ENCODE measurements around the gene ABHD12. TPM values are rescaled to one million over a fixed set of nuclear protein-coding genes. Genes with fewer than 3 reads are reported as not detected.
"Not testable (repeated sequence)": the region's sequence is repeated elsewhere in the genome, so short reads cannot be mapped to it uniquely, and the experiment has no call there.

The ABHD12 gene
- polyA plus RNA-seq, 6 donors from 2014 or later: 15.7 to 23.1 (median 20.3) TPM

- Mint-ChIP-seq H3K36me3 (peaks cover 6 to 8% of the 10 kb centered on the region in 2 donors), H3K9me3 (peaks cover 0 to 2% (median 0%) of the 10 kb centered on the region in 7 donors), H3K27me3 (no peaks in the 10 kb centered on the region), H3K27ac (peak overlapping the region in 3 of 6 donors; percentile 17 to 43 (median 21)), H3K4me1 (peaks cover 0 to 1% (median 0%) of the 10 kb centered on the region in 3 donors), H3K4me3 (no peak overlapping the region)
- no peak for ATAC-seq (ENCODE audit: low read depth in 2 of 2)
- DNase-seq: no peak
Observed at GRCh38 chr20:25338112-25339023, 52.3 kb downstream of the ABHD12 start.

DNA sequence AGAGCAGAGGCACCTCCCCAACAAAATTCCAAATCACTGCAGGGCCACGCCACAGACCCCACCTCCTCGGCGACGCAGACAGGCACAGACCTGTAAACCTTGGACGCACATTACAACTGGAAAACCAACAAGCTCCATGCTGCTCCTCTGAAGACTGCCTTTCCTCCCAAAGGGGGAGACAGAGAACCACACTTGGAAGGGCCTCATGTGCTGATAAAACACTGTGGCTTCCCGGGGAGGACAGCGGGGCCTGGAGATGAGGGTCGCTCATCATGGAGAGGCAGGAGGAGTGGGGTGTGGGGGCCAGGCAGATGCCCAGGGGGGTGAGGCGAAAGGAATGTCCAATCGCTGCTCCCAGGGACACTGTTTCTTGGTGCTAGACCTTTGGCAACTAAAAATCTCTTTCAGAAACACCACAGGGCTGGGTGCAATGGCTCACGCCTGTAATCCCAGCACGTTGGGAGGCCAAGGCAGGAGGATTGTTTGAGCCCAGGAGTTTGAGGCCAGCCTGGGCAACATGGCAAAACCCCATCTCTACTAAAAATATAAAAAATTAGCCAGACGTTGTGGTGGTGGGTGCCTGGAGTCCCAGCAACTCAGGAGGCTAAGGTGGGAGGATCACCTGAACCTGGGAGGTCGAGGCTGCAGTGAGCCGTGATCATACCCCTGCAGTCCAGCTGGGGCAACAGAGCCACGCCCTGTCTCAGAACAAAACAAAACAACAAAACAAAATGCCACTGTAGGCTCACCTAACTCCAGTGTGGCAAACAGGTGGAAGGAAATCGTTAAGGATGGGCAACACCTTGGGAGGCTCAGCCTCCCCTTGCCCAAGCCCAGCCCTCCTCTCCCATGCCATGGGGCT, 53.8 kb downstream of the ABHD12 start:
- H3K27ac Mint-ChIP-seq: peak overlapping the region in 1 of 6 donors; percentile 85
- peaks cover 6 to 8% of the 10 kb centered on the region in 2 donors for H3K36me3 Mint-ChIP-seq
- H3K9me3 Mint-ChIP-seq: peaks cover 0 to 3% (median 0%) of the 10 kb centered on the region in 7 donors
- H3K4me1 Mint-ChIP-seq: peaks cover 0 to 1% (median 0%) of the 10 kb centered on the region in 3 donors
- ATAC-seq (ENCODE audit: low read depth in 2 of 2) (no peak), DNase-seq (no peak)
- no peaks in the 10 kb centered on the region for H3K27me3 Mint-ChIP-seq
- peak overlapping the region in 1 of 8 donors; percentile 78 for H3K4me3 Mint-ChIP-seq

GRCh38 chr20:25334972-25335371, 55.7 kb downstream of the ABHD12 start:
- not testable (repeated sequence) for H3K27ac Mint-ChIP-seq; H3K4me3 Mint-ChIP-seq; H3K9me3 Mint-ChIP-seq; H3K27me3 Mint-ChIP-seq; H3K4me1 Mint-ChIP-seq; H3K36me3 Mint-ChIP-seq; ATAC-seq (ENCODE audit: low read depth in 2 of 2); DNase-seq

- Mint-ChIP-seq H3K36me3 (peaks cover 5 to 7% of the 10 kb centered on the region in 2 donors), H3K27me3 (no peaks in the 10 kb centered on the region), H3K27ac (peak overlapping the region in 1 of 6 donors; percentile 84), H3K4me1 (peaks cover 7 to 16% (median 9%) of the 10 kb centered on the region in 3 donors), H3K4me3 (no peak overlapping the region), H3K9me3 (peaks cover 0 to 9% (median 2%) of the 10 kb centered on the region in 7 donors)
- ATAC-seq (ENCODE audit: low read depth in 2 of 2) (no peak), DNase-seq (no peak)
Observed at GRCh38 chr20:25328954-25329498, 61.6 kb downstream of the ABHD12 start.

GRCh38 chr20:25327521-25328235, 63.0 kb downstream of the ABHD12 start:
- peaks cover 11 to 21% (median 14%) of the 10 kb centered on the region in 3 donors for H3K4me1 Mint-ChIP-seq
- no peaks in the 10 kb centered on the region for H3K27me3 Mint-ChIP-seq
- peaks cover 0 to 7% (median 2%) of the 10 kb centered on the region in 7 donors for H3K9me3 Mint-ChIP-seq
- H3K36me3 Mint-ChIP-seq: peaks cover 5 to 19% of the 10 kb centered on the region in 2 donors
- peak overlapping the region in 2 of 6 donors; percentile 5 to 81 for H3K27ac Mint-ChIP-seq
- DNase-seq: no peak
- ATAC-seq (ENCODE audit: low read depth in 2 of 2): no peak
- H3K4me3 Mint-ChIP-seq: no peak overlapping the region

GRCh38 chr20:25325997-25326396, 64.6 kb downstream of the ABHD12 start:
- no peak for ATAC-seq (ENCODE audit: low read depth in 2 of 2)
- peaks cover 11 to 24% (median 14%) of the 10 kb centered on the region in 3 donors for H3K4me1 Mint-ChIP-seq

GRCh38 chr20:25325073-25325472, 65.6 kb downstream of the ABHD12 start:
- ATAC-seq (ENCODE audit: low read depth in 2 of 2) (no peak), DNase-seq (no peak)
- Mint-ChIP-seq H3K4me1 (peaks cover 13 to 24% (median 15%) of the 10 kb centered on the region in 3 donors), H3K9me3 (peaks cover 0 to 6% (median 0%) of the 10 kb centered on the region in 7 donors), H3K27me3 (no peaks in the 10 kb centered on the region), H3K4me3 (no peak overlapping the region), H3K36me3 (peaks cover 5 to 26% of the 10 kb centered on the region in 2 donors), H3K27ac (peak overlapping the region in 1 of 6 donors; percentile 74)

More at GRCh38 chr20:25325997-25326396, 64.6 kb downstream of the ABHD12 start:
- Mint-ChIP-seq H3K27me3 (no peaks in the 10 kb centered on the region), H3K9me3 (peaks cover 0 to 6% (median 2%) of the 10 kb centered on the region in 7 donors), H3K4me3 (no peak overlapping the region), H3K27ac (no peak overlapping the region), H3K36me3 (peaks cover 5 to 26% of the 10 kb centered on the region in 2 donors)
- no peak for DNase-seq

DNA sequence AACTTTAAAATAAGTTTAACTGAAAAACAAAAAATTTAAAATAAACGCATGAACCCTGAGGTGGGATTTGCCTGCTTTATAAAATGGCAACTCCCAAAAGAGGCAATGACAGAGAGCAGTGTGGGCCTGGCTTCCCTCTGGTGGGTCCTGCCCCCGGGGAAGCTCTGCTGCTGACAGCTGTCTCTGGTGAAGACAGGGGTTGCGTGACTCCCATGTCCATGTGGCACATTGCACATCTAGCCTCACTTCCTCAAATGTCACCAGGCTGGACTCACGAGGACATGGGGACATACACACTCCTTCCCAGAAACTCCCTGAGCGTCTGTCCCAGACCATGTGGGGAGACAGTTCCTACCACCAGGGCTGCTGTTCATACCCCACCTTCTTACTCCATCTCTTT, 66.2 kb downstream of the ABHD12 start:
- peak overlapping the region in 1 of 6 donors; percentile 74 for H3K27ac Mint-ChIP-seq
- no peak overlapping the region for H3K4me3 Mint-ChIP-seq
- peaks cover 0 to under 1% (median 0%) of the 10 kb centered on the region in 7 donors for H3K9me3 Mint-ChIP-seq
- peaks cover 14 to 19% (median 15%) of the 10 kb centered on the region in 3 donors for H3K4me1 Mint-ChIP-seq
- H3K36me3 Mint-ChIP-seq: peaks cover under 1 to 20% of the 10 kb centered on the region in 2 donors
- ATAC-seq (ENCODE audit: low read depth in 2 of 2): no peak
- no peak for DNase-seq
- no peaks in the 10 kb centered on the region for H3K27me3 Mint-ChIP-seq

DNA sequence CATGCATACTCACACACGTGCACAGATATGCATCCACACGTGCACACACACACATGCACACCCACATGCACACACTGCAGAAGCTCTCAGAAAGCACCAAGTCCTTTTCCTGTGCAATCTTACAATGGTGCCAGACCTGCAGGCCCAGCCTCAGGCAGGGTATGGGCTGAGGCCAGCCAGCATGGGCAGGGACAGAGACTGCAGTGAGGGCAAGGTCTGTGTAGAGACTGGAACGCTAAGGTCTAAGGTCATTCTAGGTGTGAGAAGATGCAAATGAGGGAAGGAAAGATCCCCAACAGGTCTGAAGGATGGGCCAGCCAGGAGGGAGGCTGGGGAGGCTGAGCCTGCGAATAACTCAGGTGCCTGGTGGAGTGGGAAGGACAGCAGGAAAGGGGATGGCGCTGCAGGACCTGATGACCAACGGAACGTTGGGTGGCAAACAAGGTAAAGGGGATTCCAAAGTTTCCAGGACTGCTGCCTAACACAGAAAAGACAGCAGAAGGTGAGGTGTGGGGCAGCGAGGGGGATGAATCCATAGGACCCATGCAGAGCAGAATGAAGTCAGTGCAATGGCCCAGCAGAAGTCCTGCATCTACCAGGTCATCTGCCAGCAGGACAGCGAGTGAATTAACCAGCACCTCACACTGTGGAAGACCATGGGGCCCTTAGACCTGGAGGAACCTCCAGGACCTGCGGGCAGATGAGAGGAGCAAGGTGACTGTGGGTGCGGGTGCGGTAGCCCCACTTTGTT, 67.0 kb downstream of the ABHD12 start:
- H3K4me3 Mint-ChIP-seq: no peak overlapping the region
- H3K4me1 Mint-ChIP-seq: peaks cover 20 to 24% (median 22%) of the 10 kb centered on the region in 3 donors
- no peak for DNase-seq
- no peak for ATAC-seq (ENCODE audit: low read depth in 2 of 2)
- H3K36me3 Mint-ChIP-seq: peaks cover 0 to 18% of the 10 kb centered on the region in 2 donors
- H3K9me3 Mint-ChIP-seq: no peaks in the 10 kb centered on the region
- peak overlapping the region in 3 of 6 donors; percentile 30 to 56 (median 31) for H3K27ac Mint-ChIP-seq
- no peaks in the 10 kb centered on the region for H3K27me3 Mint-ChIP-seq

DNA sequence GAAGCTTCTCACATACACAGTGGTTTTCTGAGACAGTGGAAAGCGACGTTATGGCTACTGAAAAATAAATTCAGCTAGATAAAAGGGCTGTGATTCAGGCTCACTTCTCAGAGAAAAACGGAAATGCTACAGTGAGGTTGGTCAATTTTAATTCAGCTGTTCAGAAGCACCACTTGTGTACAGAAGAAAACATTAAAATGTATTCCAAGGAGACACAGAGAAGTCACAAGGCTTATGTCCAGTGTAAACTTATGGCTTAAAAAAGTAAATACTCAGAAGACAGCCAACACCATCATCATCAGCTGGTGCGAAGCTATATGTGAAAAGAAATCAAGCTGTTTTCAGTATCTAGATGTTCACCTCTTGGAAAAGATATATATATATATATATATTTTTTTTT, 68.6 kb downstream of the ABHD12 start:
- Mint-ChIP-seq H3K4me1 (peaks cover 34 to 38% (median 37%) of the 10 kb centered on the region in 3 donors), H3K36me3 (peaks cover 0 to 18% of the 10 kb centered on the region in 2 donors), H3K9me3 (no peaks in the 10 kb centered on the region), H3K4me3 (no peak overlapping the region), H3K27ac (no peak overlapping the region), H3K27me3 (no peaks in the 10 kb centered on the region)
- DNase-seq (no peak), ATAC-seq (ENCODE audit: low read depth in 2 of 2) (no peak)

DNA sequence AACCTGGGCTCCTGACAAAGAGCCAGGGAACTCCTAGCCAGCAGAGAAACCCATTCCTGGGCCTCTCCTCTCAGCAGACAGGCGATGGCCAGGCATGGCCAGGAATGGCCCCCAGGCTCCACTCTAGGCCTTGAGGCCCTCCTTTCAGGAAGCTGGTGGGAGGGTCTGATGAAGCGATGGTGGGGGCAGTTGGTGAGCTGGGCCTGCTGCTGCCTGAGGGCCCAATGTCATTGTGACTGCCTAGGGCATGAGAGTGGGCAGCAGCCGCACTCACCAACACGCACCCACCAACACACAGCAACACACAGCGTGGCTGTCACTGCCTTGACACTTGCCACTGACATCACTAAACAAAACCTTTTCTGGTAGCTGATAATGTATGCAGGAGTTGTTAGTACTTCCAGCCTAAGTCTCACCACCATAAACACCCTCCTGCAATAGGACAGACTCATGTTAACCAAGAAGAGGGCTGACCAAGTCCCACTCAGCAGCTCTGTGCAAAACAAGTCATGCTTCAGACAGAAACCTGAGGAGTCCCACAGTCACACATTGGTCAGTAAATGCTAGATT, 69.3 kb downstream of the ABHD12 start:
- DNase-seq (no peak), ATAC-seq (ENCODE audit: low read depth in 2 of 2) (no peak)
- Mint-ChIP-seq H3K4me3 (no peak overlapping the region), H3K4me1 (peaks cover 34 to 41% (median 38%) of the 10 kb centered on the region in 3 donors), H3K9me3 (no peaks in the 10 kb centered on the region), H3K36me3 (peaks cover 0 to 18% of the 10 kb centered on the region in 2 donors), H3K27me3 (no peaks in the 10 kb centered on the region), H3K27ac (peak overlapping the region in 1 of 6 donors; percentile 13)

Data from naive B cell (primary cell).